Mesendoderm (in vitro differentiated cells): ENCODE measurements around the gene PTRH1.

Experiments
- DNase-seq: peaks from one replicate; pipeline ENCODE4 v3.0.0; 2013
- H2AK5ac ChIP-seq: 2 replicates; pipeline ENCODE4 v1.6.1; 2013; ENCODE audit warnings: low read length, inconsistent platforms
- H2BK120ac ChIP-seq: 2 replicates; pipeline ENCODE4 v1.6.1; 2013; ENCODE audit warnings: low read depth, mild to moderate bottlenecking, low read length, moderate library complexity, mixed read lengths
- H2BK15ac ChIP-seq: replicated peaks from 2 replicates; pipeline ENCODE4 v1.6.1; 2013; ENCODE audit warnings: low read depth, mild to moderate bottlenecking, moderate library complexity
- H2BK5ac ChIP-seq: 2 replicates; pipeline ENCODE4 v1.6.1; 2013; ENCODE audit warnings: low read length, inconsistent platforms
- H3K18ac ChIP-seq: 2 replicates; pipeline ENCODE4 v1.6.1; 2013; ENCODE audit warnings: mild to moderate bottlenecking, low read length, mixed read lengths
- H3K23ac ChIP-seq: one replicate; pipeline ENCODE4 v1.6.1; 2013; ENCODE audit warnings: low read length
- H3K27ac ChIP-seq: 2 replicates; pipeline ENCODE4 v1.5.1; 2013; ENCODE audit warnings: low read depth, mild to moderate bottlenecking, inconsistent platforms, low read length, moderate library complexity
- H3K27me3 ChIP-seq: 2 replicates; pipeline ENCODE4 v1.6.1; 2013; ENCODE audit warnings: low read length, control low read depth, mild to moderate bottlenecking, inconsistent platforms; ENCODE audit not compliant: insufficient read depth, poor library complexity
- H3K36me3 ChIP-seq: 2 replicates; pipeline ENCODE4 v1.6.1; 2013; ENCODE audit warnings: low read length, inconsistent platforms; ENCODE audit not compliant: control insufficient read depth, insufficient read depth
- H3K4ac ChIP-seq: one replicate; pipeline ENCODE4 v1.6.1; 2013; ENCODE audit warnings: low read depth, mild to moderate bottlenecking, low read length, moderate library complexity
- H3K4me1 ChIP-seq: 2 replicates; pipeline ENCODE4 v1.6.1; 2013; ENCODE audit warnings: low read depth, low read length, inconsistent platforms; ENCODE audit not compliant: control insufficient read depth
- H3K4me2 ChIP-seq: 2 replicates; pipeline ENCODE4 v1.6.1; 2013; ENCODE audit warnings: low read length
- H3K4me3 ChIP-seq: 2 replicates; pipeline ENCODE4 v1.5.1; 2013; ENCODE audit warnings: mild to moderate bottlenecking, low read length
- H3K56ac ChIP-seq: one replicate; pipeline ENCODE4 v1.6.1; 2013; ENCODE audit warnings: low read length
- H3K79me1 ChIP-seq: 2 replicates; pipeline ENCODE4 v1.6.1; 2013; ENCODE audit warnings: low read length, inconsistent platforms
- H3K79me2 ChIP-seq: 2 replicates; pipeline ENCODE4 v1.6.1; 2013; ENCODE audit warnings: mild to moderate bottlenecking, low read length; ENCODE audit not compliant: control insufficient read depth, insufficient read depth
- H3K9ac ChIP-seq: 2 replicates; pipeline ENCODE4 v1.6.1; 2013; ENCODE audit warnings: low read length, inconsistent platforms
- H4K5ac ChIP-seq: one replicate; pipeline ENCODE4 v1.6.1; 2013; ENCODE audit warnings: low read length
- H4K8ac ChIP-seq: one replicate; pipeline ENCODE4 v1.6.1; 2013; ENCODE audit warnings: low read depth, mild to moderate bottlenecking, control low read depth, low read length, moderate library complexity
- WGBS: extraction: QIAGEN DNeasy Blood & Tissue Kit; methylation state at CpG from one replicate; pipeline ENCODE4 v1.1.7; 2013; ENCODE audit warnings: low lambda C conversion rate, missing lambda C conversion rate; ENCODE audit not compliant: insufficient coverage; ENCODE audit errors: extremely low coverage; 5-methylcytosine and 5-hydroxymethylcytosine counted together

The PTRH1 gene

DNA sequence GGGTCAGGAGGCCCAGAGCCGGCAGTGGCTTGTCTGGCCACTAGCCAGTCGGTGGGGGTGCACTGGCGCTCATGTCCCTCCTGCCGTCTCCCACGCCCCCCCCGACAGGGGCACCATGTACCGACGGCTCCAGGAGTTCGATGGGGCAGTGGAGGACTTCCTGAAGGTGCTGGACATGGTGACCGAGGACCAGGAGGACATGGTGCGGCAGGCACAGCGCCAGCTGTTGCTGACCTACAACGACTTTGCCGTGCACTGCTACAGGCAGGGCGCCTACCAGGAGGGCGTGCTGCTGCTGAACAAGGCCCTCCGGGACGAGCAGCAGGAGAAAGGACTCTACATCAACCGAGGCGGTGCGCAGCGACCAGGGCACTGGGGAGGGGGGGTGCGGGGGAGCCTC, 8.5 kb upstream of the PTRH1 start:
- H3K9ac ChIP-seq, result no peak overlapping the region
- no peak overlapping the region for H3K27ac ChIP-seq
- H3K4me2 ChIP-seq, result no peak overlapping the region
- H2AK5ac ChIP-seq, result no peak overlapping the region
- no CpG with 5 or more reads among the region's 23 CpGs for WGBS
- no peaks in the 10 kb centered on the region for H3K27me3 ChIP-seq
- no peak overlapping the region for H3K23ac ChIP-seq
- no peaks in the 10 kb centered on the region for H3K4me1 ChIP-seq
- no peak overlapping the region for H3K4me3 ChIP-seq
- H3K56ac ChIP-seq, result no peak overlapping the region
- H3K79me2 ChIP-seq, result no peaks in the 10 kb centered on the region
- DNase-seq, result no peak
- no peak overlapping the region for H4K5ac ChIP-seq
- no peak overlapping the region for H2BK15ac ChIP-seq
- no peak overlapping the region for H3K4ac ChIP-seq
- H3K36me3 ChIP-seq, result no peaks in the 10 kb centered on the region
- H4K8ac ChIP-seq, result no peak overlapping the region
- H3K79me1 ChIP-seq, result no peaks in the 10 kb centered on the region
- no peak overlapping the region for H2BK120ac ChIP-seq
- no peak overlapping the region for H3K18ac ChIP-seq
- no peak overlapping the region for H2BK5ac ChIP-seq

DNA sequence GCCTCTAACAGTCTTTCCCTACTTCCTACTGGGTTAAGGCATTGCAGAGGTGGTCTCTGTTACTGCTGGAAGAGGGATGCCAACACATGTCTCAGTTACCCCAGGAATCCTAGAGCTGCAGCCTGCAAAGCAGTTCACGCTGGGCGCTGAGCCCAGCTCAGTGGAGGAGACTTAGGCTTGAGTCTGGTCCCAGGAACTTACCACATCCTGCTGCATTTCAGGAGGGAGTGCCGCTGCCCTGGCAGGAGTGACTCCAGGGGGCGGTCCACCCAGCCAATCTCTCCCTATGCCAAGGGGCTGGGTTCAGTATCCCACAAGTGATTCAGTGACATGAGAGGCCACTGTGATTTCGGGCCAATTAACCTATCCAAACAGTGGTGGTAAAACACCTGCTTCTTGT, 8.0 kb upstream of the PTRH1 start:
- Histone ChIP-seq H4K8ac (no peak overlapping the region), H3K79me2 (no peaks in the 10 kb centered on the region), H2AK5ac (no peak overlapping the region), H3K56ac (no peak overlapping the region), H3K4me3 (no peak overlapping the region), H4K5ac (no peak overlapping the region), H3K23ac (no peak overlapping the region), H2BK15ac (no peak overlapping the region), H3K27ac (no peak overlapping the region), H3K18ac (no peak overlapping the region), H3K9ac (no peak overlapping the region), H3K4me1 (no peaks in the 10 kb centered on the region), H3K4me2 (no peak overlapping the region), H3K79me1 (no peaks in the 10 kb centered on the region), H3K36me3 (no peaks in the 10 kb centered on the region), H3K27me3 (no peaks in the 10 kb centered on the region), H2BK120ac (no peak overlapping the region), H3K4ac (no peak overlapping the region), H2BK5ac (no peak overlapping the region)
- no peak for DNase-seq
- WGBS, result no CpG with 5 or more reads among the region's 5 CpGs

- H4K5ac ChIP-seq, result no peak overlapping the region
- no peaks in the 10 kb centered on the region for H3K79me2 ChIP-seq
- WGBS, result no CpG with 5 or more reads among the region's 13 CpGs
- no peaks in the 10 kb centered on the region for H3K79me1 ChIP-seq
- no peak overlapping the region for H4K8ac ChIP-seq
- H3K4me3 ChIP-seq, result no peak overlapping the region
- no peak overlapping the region for H3K4me2 ChIP-seq
- H2BK5ac ChIP-seq, result no peak overlapping the region
- H3K9ac ChIP-seq, result no peak overlapping the region
- no peak overlapping the region for H3K56ac ChIP-seq
- H3K23ac ChIP-seq, result no peak overlapping the region
- H3K4ac ChIP-seq, result no peak overlapping the region
- H2AK5ac ChIP-seq, result no peak overlapping the region
- no peak overlapping the region for H2BK120ac ChIP-seq
- H3K18ac ChIP-seq, result no peak overlapping the region
- H3K27ac ChIP-seq, result no peak overlapping the region
- no peak overlapping the region for H2BK15ac ChIP-seq
- H3K36me3 ChIP-seq, result no peaks in the 10 kb centered on the region
- no peak for DNase-seq
- H3K4me1 ChIP-seq, result no peaks in the 10 kb centered on the region
- H3K27me3 ChIP-seq, result no peaks in the 10 kb centered on the region
These were observed 7.5 kb upstream of the PTRH1 start for GRCh38 chr9:127723013-127723412.

GRCh38 chr9:127722055-127722745, 6.7 kb upstream of the PTRH1 start:
- H2BK5ac ChIP-seq, result no peak overlapping the region
- H3K4me1 ChIP-seq, result no peaks in the 10 kb centered on the region
- no peaks in the 10 kb centered on the region for H3K79me1 ChIP-seq
- no peak overlapping the region for H2BK120ac ChIP-seq
- H2BK15ac ChIP-seq, result no peak overlapping the region
- no CpG with 5 or more reads among the region's 12 CpGs for WGBS
- H3K36me3 ChIP-seq, result no peaks in the 10 kb centered on the region
- no peak overlapping the region for H3K23ac ChIP-seq
- no peak overlapping the region for H3K4me2 ChIP-seq
- H3K56ac ChIP-seq, result no peak overlapping the region
- H3K9ac ChIP-seq, result no peak overlapping the region
- no peak overlapping the region for H3K4ac ChIP-seq
- no peak overlapping the region for H4K5ac ChIP-seq
- H3K4me3 ChIP-seq, result no peak overlapping the region
- H4K8ac ChIP-seq, result no peak overlapping the region
- no peaks in the 10 kb centered on the region for H3K27me3 ChIP-seq
- H3K79me2 ChIP-seq, result no peaks in the 10 kb centered on the region
- no peak overlapping the region for H3K18ac ChIP-seq
- DNase-seq, result no peak
- no peak overlapping the region for H2AK5ac ChIP-seq
- H3K27ac ChIP-seq, result no peak overlapping the region

GRCh38 chr9:127721391-127721821, 5.9 kb upstream of the PTRH1 start:
- no peaks in the 10 kb centered on the region for H3K36me3 ChIP-seq
- no peak overlapping the region for H3K4me3 ChIP-seq
- no peak overlapping the region for H2AK5ac ChIP-seq
- H3K4me2 ChIP-seq, result no peak overlapping the region
- no peak overlapping the region for H4K8ac ChIP-seq
- DNase-seq, result no peak
- no peaks in the 10 kb centered on the region for H3K79me1 ChIP-seq
- no peaks in the 10 kb centered on the region for H3K79me2 ChIP-seq
- H2BK15ac ChIP-seq, result no peak overlapping the region
- no peak overlapping the region for H2BK5ac ChIP-seq
- H3K18ac ChIP-seq, result no peak overlapping the region
- no peaks in the 10 kb centered on the region for H3K4me1 ChIP-seq
- H2BK120ac ChIP-seq, result no peak overlapping the region
- no peak overlapping the region for H3K56ac ChIP-seq
- H3K9ac ChIP-seq, result no peak overlapping the region
- H3K23ac ChIP-seq, result no peak overlapping the region
- H4K5ac ChIP-seq, result no peak overlapping the region
- no peak overlapping the region for H3K4ac ChIP-seq
- no peak overlapping the region for H3K27ac ChIP-seq
- H3K27me3 ChIP-seq, result no peaks in the 10 kb centered on the region
- WGBS, result no CpG with 5 or more reads among the region's 11 CpGs

- no peaks in the 10 kb centered on the region for H3K79me1 ChIP-seq
- no peak overlapping the region for H3K27ac ChIP-seq
- no peak overlapping the region for H2AK5ac ChIP-seq
- no peak overlapping the region for H2BK15ac ChIP-seq
- H3K18ac ChIP-seq, result no peak overlapping the region
- no peak overlapping the region for H3K4me3 ChIP-seq
- no peak overlapping the region for H3K56ac ChIP-seq
- no peak overlapping the region for H4K5ac ChIP-seq
- H3K79me2 ChIP-seq, result no peaks in the 10 kb centered on the region
- H3K4me2 ChIP-seq, result no peak overlapping the region
- H3K9ac ChIP-seq, result no peak overlapping the region
- H3K23ac ChIP-seq, result no peak overlapping the region
- H3K36me3 ChIP-seq, result no peaks in the 10 kb centered on the region
- H2BK5ac ChIP-seq, result no peak overlapping the region
- H2BK120ac ChIP-seq, result no peak overlapping the region
- no peaks in the 10 kb centered on the region for H3K27me3 ChIP-seq
- H3K4me1 ChIP-seq, result no peaks in the 10 kb centered on the region
- DNase-seq, result no peak
- no peak overlapping the region for H4K8ac ChIP-seq
- no peak overlapping the region for H3K4ac ChIP-seq
These were observed 5.4 kb upstream of the PTRH1 start for GRCh38 chr9:127720865-127721227.
